Small intestine (tissue), 7 donors: Measurements from ENCODE around the gene DEF6. TPM values are rescaled to one million over a fixed set of nuclear protein-coding genes. Genes with fewer than 3 reads are reported as not detected.

Source experiments
- DNase-seq, 2 donors: peaks; one replicate each; pipeline versions ENCODE4 v3.0.0 to v3.0.0-alpha.2; 2013
- FAIRE-seq: peaks from 2 replicates; lab custom pipeline; 2012; peaks lifted over from hg19 to GRCh38; lab: Jason Lieb, UNC
- H3K27ac ChIP-seq, 3 donors: one replicate each; pipeline ENCODE4 v1.5.1; 2013; ENCODE audit warnings: low read length in 2 of 3, mild to moderate bottlenecking in 2 of 3, control low read depth in 1 of 3, inconsistent platforms in 1 of 3, low read depth in 1 of 3, moderate library complexity in 1 of 3
- H3K27me3 ChIP-seq, 3 donors: one replicate each; pipeline ENCODE4 v1.6.1; 2013; ENCODE audit warnings: low read length in 3 of 3, inconsistent platforms in 1 of 3; ENCODE audit not compliant: control insufficient read depth in 3 of 3, insufficient read depth in 3 of 3
- H3K36me3 ChIP-seq, 3 donors: one replicate each; pipeline ENCODE4 v1.6.1; 2013; ENCODE audit warnings: low read length in 3 of 3, inconsistent platforms in 1 of 3, low read depth in 1 of 3, mild to moderate bottlenecking in 1 of 3, moderate library complexity in 1 of 3; ENCODE audit not compliant: control insufficient read depth in 3 of 3, insufficient read depth in 2 of 3
- H3K4me1 ChIP-seq, 3 donors: one replicate each; pipeline ENCODE4 v1.6.1; 2013; ENCODE audit warnings: low read length in 2 of 3, inconsistent platforms in 1 of 3, low read depth in 1 of 3, mild to moderate bottlenecking in 1 of 3, moderate library complexity in 1 of 3; ENCODE audit not compliant: control insufficient read depth in 3 of 3, insufficient read depth in 2 of 3
- H3K4me3 ChIP-seq, 3 donors: one replicate each; pipeline ENCODE4 v1.5.1; 2013; ENCODE audit warnings: low read length in 3 of 3, control low read depth in 1 of 3, inconsistent platforms in 1 of 3, low read depth in 1 of 3, mild to moderate bottlenecking in 1 of 3, moderate library complexity in 1 of 3
- H3K9me3 ChIP-seq, 2 donors: one replicate each; pipeline ENCODE4 v1.6.1; 2013; ENCODE audit warnings: low read depth in 1 of 2, low read length in 1 of 2; ENCODE audit not compliant: control insufficient read depth in 2 of 2, insufficient read depth in 1 of 2
- WGBS, 3 donors: extraction: QIAGEN DNeasy Blood & Tissue Kit; methylation state at CpG; one replicate each; pipeline ENCODE4 v1.1.7; 2013; 5-methylcytosine and 5-hydroxymethylcytosine counted together
- polyA plus RNA-seq, 4 donors: library from polyadenylated mRNA; stranded (reverse) in 3 of 4; unstranded in 1 of 4; fragments of 200-250 nt in 3 of 4; fragments of 120-200 nt in 1 of 4; gene quantifications; one replicate each; pipeline versions ENCODE4 v1.2.1 to v1.2.3, GENCODE V29; 2013
- donor health status: healthy with polysubstance abuse.
- donor health status: control.
- donor health status: control.
- donor health status: Bipolar disorder and iron deficiency.
- donor health status: healthy.

The DEF6 gene
- polyA plus RNA-seq, 4 donors = 4.7 to 16.2 (median 12.3) TPM

DNA sequence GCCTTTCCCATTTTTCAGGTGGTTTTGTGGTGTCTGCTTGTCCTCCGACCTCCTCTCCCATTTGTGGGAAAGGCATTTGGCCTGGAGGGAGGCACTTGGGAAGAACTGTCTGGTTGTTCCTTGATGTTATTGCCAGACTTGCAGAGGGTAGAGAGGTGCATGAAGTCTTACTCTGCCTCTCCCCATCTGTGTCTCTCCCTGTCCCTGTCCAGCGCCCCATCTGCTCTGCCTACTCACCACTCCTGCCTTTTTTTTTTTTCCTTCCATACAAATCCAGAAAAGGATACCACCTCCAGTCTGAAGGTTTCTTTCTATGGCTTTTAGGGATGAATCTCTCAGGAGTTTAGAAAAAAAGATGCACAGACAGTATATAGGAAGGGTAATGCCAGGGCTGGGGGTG lies 64.6 kb downstream of the DEF6 start:
- FAIRE-seq = no peak

DNA sequence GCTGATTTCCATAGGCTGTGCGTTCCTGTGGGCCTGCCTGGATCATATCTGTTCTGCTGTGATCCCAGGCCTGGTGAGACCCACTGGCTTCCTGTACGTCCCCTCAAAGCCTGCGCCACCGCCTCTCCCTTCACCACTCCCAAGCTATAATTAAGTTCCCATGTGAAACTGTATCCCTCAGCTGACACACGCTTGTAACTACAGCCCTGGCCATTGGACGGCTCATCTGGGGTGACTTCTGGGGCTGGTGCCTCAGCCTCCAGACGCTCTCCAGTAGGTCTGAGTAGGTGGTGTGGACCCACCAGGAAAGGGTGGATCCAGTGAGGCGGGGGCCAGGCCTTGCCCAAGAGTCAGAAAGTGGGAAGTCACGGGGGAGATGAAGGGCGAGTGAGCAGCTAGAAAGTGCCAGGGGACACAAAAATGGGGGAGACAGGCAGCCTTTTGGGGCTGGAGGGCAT lies 65.7 kb downstream of the DEF6 start:
- 85 to 92% (median 92%) methylated on average over 10 of the region's 10 CpGs for WGBS, 3 donors
- peak overlapping the region in 1 of 3 donors; percentile 37 for H3K27ac ChIP-seq
- no peak overlapping the region for H3K4me3 ChIP-seq
- no peaks in the 10 kb centered on the region for H3K27me3 ChIP-seq
- H3K36me3 ChIP-seq = peaks cover 0 to 36% (median 0%) of the 10 kb centered on the region in 3 donors
- peaks cover 0 to 6% (median 4%) of the 10 kb centered on the region in 3 donors for H3K4me1 ChIP-seq
- no peak for FAIRE-seq
- peak in 1 of 2 donors; percentile 45 for DNase-seq
- H3K9me3 ChIP-seq = no peaks in the 10 kb centered on the region

More for the DNA sequence above, 64.6 kb downstream of the DEF6 start:
- Histone ChIP-seq H3K9me3 (no peaks in the 10 kb centered on the region), H3K4me1 (peaks cover 0 to 3% (median 0%) of the 10 kb centered on the region in 3 donors), H3K27ac (no peak overlapping the region), H3K27me3 (no peaks in the 10 kb centered on the region), H3K4me3 (no peak overlapping the region), H3K36me3 (peaks cover 0 to 41% (median 0%) of the 10 kb centered on the region in 3 donors)
- DNase-seq = no peak
- WGBS, 3 donors = 92 to 98% (median 97%) methylated on average over 2 of the region's 2 CpGs

DNA sequence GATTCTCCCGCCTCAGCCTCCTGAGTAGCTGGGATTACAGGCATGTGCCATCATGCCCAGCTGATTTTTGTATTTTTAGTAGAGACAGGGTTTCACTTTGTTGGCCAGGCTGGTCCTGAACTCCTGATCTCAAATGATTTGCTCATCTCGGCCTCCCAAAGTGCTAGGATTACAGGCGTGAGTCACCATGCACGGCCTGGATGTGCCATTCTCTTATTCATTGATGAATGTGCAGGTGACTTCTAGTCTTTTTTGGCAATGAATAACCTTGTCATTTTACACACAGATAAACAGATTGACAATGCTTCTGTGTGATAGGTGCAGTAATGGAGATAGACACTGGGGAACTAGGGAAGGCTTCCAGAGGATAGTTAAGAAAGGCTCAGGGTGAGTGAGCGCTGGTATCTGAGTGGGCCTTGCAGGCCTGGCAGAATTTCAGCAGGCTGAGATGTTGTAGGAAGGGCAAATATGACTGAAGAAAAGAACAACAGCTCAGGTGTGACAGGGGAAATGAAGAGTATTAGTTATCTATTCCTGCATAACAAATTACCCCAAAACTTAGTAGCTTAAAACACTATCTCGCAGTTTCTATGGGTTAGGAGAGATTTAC lies 68.1 kb downstream of the DEF6 start:
- Histone ChIP-seq H3K27ac (no peak overlapping the region), H3K36me3 (peaks cover 0 to 25% (median 0%) of the 10 kb centered on the region in 3 donors), H3K27me3 (no peaks in the 10 kb centered on the region), H3K4me1 (peaks cover 5 to 20% (median 12%) of the 10 kb centered on the region in 3 donors), H3K4me3 (no peak overlapping the region), H3K9me3 (no peaks in the 10 kb centered on the region)
- 86 to 94% (median 93%) methylated on average over 6 of the region's 6 CpGs for WGBS, 3 donors
- no peak for FAIRE-seq
- DNase-seq = no peak

DNA sequence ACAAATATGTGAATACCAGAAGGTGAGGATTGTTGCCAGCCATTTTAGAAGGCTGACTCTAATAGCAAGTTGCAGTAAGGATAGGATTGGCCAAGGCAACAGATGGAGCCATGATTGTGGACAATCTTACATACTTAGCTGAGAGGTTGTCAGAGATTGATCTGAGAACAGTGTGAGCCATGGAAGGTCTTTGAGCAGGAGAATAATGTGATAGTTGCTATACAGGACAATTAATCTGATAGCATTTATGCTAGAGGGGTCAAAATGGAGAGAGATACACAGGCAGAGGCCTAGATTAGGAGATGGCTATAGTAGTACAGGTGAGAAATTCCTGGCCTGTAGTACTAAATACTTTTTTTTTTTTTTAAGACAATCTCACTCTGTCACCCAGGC lies 68.6 kb downstream of the DEF6 start:
- FAIRE-seq (no peak), DNase-seq (no peak)
- Histone ChIP-seq H3K27ac (no peak overlapping the region), H3K4me1 (peaks cover 10 to 20% (median 17%) of the 10 kb centered on the region in 3 donors), H3K4me3 (no peak overlapping the region), H3K36me3 (peaks cover 0 to 25% (median 0%) of the 10 kb centered on the region in 3 donors), H3K27me3 (no peaks in the 10 kb centered on the region), H3K9me3 (no peaks in the 10 kb centered on the region)

DNA sequence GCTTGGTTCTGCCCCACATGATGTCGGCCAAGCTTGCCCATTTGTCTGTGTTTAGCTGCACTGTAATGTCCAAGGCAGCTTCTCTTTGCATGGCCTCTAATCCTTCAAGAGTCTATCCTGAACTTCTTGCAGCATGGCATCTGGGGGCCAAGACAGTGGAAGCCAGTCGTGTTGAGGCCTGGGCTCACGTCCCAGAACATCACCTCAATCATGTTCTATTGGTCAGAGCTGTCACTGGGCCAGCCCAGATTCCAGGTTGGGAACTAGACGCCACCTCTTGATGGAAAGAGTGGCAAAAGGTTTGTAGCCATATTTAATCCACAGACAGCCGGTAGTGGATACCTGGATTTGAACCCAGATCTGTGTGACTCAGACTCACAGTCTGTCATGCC lies 70.0 kb downstream of the DEF6 start:
- Histone ChIP-seq H3K4me1 (peaks cover 11 to 24% (median 22%) of the 10 kb centered on the region in 3 donors), H3K4me3 (no peak overlapping the region), H3K36me3 (peaks cover 0 to 18% (median 0%) of the 10 kb centered on the region in 3 donors), H3K27me3 (no peaks in the 10 kb centered on the region), H3K9me3 (no peaks in the 10 kb centered on the region), H3K27ac (no peak overlapping the region)
- whole genome bisulfite sequencing, 3 donors = 94 to 96% (median 94%) methylated on average over 5 of the region's 5 CpGs
- FAIRE-seq (no peak), DNase-seq (no peak)

DNA sequence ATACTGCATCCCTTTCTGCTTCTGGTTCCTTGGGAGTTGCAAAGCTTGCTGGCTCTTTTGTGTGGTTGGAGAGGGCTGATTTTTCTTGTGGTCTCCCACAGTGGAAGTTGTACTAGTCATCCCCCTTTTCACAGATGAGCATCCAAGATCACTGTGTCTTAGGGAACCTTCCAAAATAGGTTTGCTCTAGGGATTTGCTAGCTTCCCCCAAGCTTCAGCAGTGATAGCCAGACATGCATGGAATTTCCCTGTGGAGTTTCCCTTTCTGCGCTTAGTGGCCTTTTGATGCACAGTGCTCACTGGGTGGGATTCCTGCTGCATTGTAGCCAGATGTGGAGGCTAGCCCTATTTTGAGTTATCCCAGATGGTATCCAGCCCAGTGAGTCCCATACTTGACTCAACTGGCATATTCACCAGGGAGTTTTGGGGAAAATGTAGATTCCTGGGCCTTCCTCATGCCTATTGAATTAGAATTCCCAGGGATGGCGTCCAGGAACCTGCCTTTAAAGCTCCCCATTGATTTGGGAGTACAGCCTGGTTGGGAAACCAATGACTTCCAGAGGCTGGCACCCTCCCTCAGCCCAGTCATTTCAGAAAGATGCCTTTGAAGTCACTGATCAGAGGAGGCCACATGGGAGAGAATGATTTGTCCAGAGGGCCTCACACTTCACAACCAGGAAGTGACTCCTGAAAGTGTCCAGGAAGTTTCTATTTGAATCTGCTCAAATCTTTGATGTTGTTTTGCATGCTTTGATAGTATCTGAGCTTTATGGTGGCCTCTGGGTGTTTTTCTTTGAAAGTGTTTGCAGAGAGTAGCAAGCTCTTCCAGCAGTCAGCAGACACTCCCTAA lies 70.6 kb downstream of the DEF6 start:
- Histone ChIP-seq H3K4me3 (no peak overlapping the region), H3K27me3 (no peaks in the 10 kb centered on the region), H3K4me1 (peaks cover 11 to 24% (median 22%) of the 10 kb centered on the region in 3 donors), H3K27ac (peak overlapping the region in 2 of 3 donors; percentile 1 to 34), H3K9me3 (no peaks in the 10 kb centered on the region), H3K36me3 (peaks cover 0 to 14% (median 0%) of the 10 kb centered on the region in 3 donors)
- 90 to 98% (median 90%) methylated on average over 2 of the region's 2 CpGs for WGBS, 3 donors
- DNase-seq (peak; percentile 31 to 53), FAIRE-seq (no peak)

DNA sequence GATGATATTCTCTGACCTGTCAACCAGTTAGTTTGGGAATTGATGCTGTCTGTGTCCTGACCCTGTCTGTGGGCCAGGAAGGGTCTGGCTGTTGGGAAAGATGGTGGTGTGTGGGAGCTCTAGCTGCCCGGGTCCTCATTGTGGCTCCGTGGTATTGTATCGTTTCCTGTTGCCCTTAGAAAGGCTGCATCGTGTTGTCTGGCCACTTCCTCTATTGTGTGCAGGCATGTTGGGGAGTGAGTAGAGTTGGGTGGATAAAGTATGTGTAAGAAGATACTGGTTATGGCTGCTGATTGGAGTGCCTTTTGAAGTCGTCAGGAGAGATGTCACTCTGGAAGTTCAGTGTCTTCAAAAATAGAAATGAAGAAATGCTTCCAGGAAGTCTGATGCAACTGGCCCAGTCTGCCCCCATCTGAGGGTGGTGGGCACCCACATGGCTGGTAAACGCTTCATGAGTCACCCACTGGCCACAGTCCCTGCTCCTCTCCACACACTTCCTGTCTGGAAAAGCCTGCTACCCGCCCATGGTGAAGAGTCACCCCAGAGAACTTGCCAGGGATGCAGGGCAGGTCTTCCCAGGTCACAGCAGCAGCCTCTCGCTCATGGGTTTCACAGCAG lies 72.6 kb downstream of the DEF6 start:
- Histone ChIP-seq H3K4me3 (no peak overlapping the region), H3K27ac (peak overlapping the region in 2 of 3 donors; percentile 8 to 27), H3K4me1 (peaks cover 11 to 24% (median 22%) of the 10 kb centered on the region in 3 donors), H3K27me3 (no peaks in the 10 kb centered on the region), H3K36me3 (peaks cover 0 to 17% (median 3%) of the 10 kb centered on the region in 3 donors), H3K9me3 (no peaks in the 10 kb centered on the region)
- WGBS, 3 donors = 45 to 79% (median 69%) methylated on average over 8 of the region's 8 CpGs
- FAIRE-seq = no peak
- DNase-seq = peak in 1 of 2 donors; percentile 24
